T47D (cell line): ENCODE measurements around the gene OR5AR1.
"Not testable (repeated sequence)": the region's sequence is repeated elsewhere in the genome, so short reads cannot be mapped to it uniquely, and the experiment has no call there.

ENCODE experiments used
- DNase-seq, 2 experiments: peaks; one replicate each; pipeline versions ENCODE4 v3.0.0 to v3.0.0-alpha.2; 2011 to 2012; ENCODE audit warnings: low read depth in 1 of 2, low spot score in 1 of 2
- JUND ChIP-seq: IDR thresholded peaks from 2 replicates; pipeline ENCODE4 v1.6.1; 2012; ENCODE audit warnings: low read depth
- in situ Hi-C: cut with HindIII; loops from 2 replicates; pipeline ENCODE4 v1.10.0; 2016; ENCODE audit warnings: low sequenced_read_pairs, low pct_unique_long_range_greater_than_20kb

OR5AR1 gene

DNA sequence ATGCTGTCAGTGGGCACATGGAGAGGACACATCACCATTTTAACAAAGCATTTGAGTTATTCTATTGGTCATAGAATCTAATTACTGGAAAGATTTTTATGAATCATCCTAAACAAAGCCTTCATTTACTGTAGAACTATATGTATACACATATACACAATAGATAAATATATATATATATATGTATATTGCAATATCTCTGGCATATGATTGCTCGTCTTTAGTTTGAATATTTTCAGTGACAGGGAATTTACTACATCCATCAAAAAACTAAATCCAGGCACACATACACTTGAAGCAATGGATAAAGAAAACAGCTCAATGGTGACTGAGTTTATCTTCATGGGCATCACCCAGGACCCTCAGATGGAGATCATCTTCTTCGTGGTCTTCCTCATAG, at the start of gene OR5AR1:
Gene OR5AR1, plus strand, starts transcription at position 301 of the 400 bp plus-strand sequence. Its CDS starts 0 bp downstream, at position 301.
- no peak for DNase-seq
- TF ChIP-seq JUND = no peak
- in situ Hi-C loops = no loop called here

GRCh38 chr11:56624661-56625110, 38.8 kb upstream of the OR5AR1 start:
- peak; percentile 16 to 64 for DNase-seq
- no peak for TF ChIP-seq JUND
- in situ Hi-C loops = no loop called here

- in situ Hi-C loops = no loop called here
- TF ChIP-seq JUND = no peak
- no peak for DNase-seq
Observed at GRCh38 chr11:56625946-56626345, 37.5 kb upstream of the OR5AR1 start.

GRCh38 chr11:56632329-56632728, 31.2 kb upstream of the OR5AR1 start:
- DNase-seq = no peak
- TF ChIP-seq JUND = no peak
- in situ Hi-C loops = no loop called here

DNA sequence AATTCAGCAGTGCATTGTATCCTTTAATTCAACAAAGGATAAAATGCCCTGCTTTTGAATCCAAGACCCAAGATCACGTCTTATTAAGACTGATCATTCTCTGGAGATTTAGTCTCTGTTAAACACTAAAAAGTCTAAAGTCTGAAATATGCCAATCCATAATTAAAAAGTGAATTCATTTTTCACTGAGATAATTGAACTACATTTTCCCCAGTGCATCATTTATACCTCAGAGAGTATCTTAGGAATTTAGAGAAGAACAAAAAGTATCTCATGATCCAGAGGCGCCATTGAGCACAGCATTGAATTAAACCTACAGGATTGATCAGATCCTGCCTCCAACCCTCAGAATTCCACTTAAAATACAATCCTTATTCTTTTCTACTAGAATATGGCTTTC, 26.6 kb upstream of the OR5AR1 start:
- DNase-seq = no peak
- in situ Hi-C loops = no loop called here
- no peak for TF ChIP-seq JUND

GRCh38 chr11:56637500-56637899, 26.0 kb upstream of the OR5AR1 start:
- DNase-seq = no peak
- in situ Hi-C loops = no loop called here
- TF ChIP-seq JUND = no peak

- DNase-seq = no peak
- no peak for TF ChIP-seq JUND
- in situ Hi-C loops = no loop called here
Observed at GRCh38 chr11:56642339-56642738, 21.1 kb upstream of the OR5AR1 start, which contains the start of gene OR5AP2. OR5AP2 (minus strand) TSS chr11:56642439; CDS start chr11:56642439, 0 bp downstream.

DNA sequence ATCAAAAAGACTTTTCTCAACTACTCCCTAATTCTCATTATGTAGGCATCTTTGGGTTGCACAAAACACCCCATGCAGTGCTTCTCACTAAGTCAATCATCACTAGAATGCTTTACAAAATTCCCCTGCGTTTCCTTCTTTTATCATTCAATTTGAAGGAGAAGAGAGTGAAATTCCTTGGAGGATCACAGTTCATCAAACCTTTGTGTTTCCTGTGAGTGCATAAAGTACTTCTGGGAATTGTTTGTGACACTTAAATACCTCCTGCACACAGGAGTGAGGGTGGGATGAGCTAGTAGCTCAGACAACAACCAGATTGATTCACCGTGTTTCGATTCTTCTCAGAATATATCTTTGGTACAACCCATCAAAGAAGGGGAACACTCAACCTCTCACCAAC, 3.7 kb upstream of the OR5AR1 start:
- no peak for DNase-seq
- no peak for TF ChIP-seq JUND
- in situ Hi-C loops = no loop called here

- in situ Hi-C loops = no loop called here
- no peak for TF ChIP-seq JUND
- DNase-seq = no peak
Observed at GRCh38 chr11:56670984-56671383, 7.5 kb downstream of the OR5AR1 start.

DNA sequence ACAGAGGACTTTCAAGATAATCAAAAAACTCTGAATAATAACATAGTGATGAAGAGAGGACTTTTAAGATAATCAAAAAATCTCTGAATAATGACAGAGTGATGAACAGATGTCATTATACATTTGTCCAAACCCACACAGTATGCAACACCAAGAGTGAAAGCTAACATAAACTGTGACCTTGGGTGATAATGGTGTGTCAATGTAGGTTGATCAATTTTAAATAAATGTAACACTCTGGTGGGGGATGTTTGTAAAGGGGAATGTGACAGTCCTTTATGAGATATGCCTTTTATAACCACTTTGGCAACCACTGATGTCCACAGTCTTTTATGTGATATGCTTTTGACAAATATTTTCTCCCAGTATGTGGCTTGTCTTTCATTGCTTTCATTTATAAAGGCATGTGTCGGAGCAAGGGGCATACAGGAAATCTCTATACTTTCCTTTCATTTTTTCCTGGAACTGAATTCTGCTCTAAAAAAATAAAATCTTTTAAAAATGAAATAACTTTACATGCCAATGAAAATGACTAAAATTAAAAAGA, 25.1 kb downstream of the OR5AR1 start:
- in situ Hi-C loops = no loop called here
- no peak for TF ChIP-seq JUND

GRCh38 chr11:56691179-56691578, 27.7 kb downstream of the OR5AR1 start:
- DNase-seq, in situ Hi-C loops: not testable (repeated sequence)

More for the DNA sequence above, 25.1 kb downstream of the OR5AR1 start:
- no peak for DNase-seq

DNA sequence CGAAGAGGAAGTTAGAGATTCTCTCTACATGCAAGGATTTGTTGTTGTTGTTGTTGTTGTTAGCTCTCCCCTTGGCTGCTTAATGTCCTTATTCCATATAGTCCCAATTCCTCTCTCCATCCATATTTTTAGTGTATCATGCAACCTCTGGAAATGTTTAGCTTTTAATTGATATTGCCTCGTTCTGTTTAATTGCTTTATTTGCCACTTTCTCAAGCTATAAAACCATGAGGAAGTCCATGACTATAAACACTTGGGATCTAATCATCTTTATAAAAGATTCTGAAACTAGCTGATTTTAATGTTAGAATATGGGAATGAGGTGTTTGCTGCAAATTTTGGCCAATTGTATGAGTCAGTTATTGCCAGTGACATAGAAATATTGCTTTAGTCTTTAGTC, 29.9 kb downstream of the OR5AR1 start:
- DNase-seq = no peak
- no peak for TF ChIP-seq JUND
- in situ Hi-C loops = no loop called here

DNA sequence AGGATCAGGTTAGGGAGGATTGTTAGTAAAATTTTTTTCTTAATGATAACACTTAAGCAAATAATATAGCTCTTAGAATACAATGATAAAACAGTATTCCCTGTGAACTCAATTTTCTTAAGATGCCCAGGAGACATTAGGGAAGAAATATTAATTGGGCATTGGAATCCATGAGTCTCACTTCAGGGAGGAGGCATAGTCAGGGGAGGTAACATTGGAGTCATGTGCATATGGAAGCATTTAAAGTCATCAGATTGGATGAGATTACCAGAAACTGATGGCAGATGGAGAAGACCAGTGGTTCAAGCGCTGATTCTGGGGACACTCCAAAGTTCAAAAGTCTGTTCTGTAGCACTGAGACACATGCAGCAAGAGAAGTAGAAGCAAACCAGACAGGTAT, 35.3 kb downstream of the OR5AR1 start, which contains the start of gene OR9G1:
Gene OR9G1, plus strand, starts transcription at position 301 of the 400 bp plus-strand sequence. CDS start 1,293 bp downstream, outside the sequence.
- in situ Hi-C loops = no loop called here
- no peak for DNase-seq
- TF ChIP-seq JUND = no peak
